ENCODE results near the gene WNT3. TPM values are rescaled to one million over a fixed set of nuclear protein-coding genes. Genes with fewer than 3 reads are reported as not detected.
"Not testable (repeated sequence)": the region's sequence is repeated elsewhere in the genome, so short reads cannot be mapped to it uniquely, and the experiment has no call there.

Gene WNT3
- total RNA-seq, 1 donor from 2014 or later, result 1.0 TPM

DNA sequence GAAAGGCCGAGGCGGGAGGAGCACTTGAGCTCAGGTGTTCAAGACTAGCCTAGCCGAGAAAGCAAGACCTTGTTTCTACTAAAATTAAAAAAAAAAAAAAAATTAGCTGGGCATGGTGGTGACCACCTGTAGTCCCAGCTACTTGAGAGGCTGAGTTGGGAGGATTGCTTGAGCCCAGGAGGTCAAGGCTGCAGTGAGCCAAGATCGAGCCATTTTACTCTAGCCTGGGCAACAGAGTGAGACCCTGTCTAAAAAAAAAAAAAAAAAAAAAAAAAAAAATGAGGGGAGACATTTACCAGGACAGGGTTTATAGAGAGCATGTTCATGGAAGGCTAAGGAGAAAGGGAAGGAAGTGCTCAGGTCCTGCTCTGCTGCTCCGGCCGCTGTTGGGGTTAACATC, 25.5 kb downstream of the WNT3 start:
- DNase-seq (ENCODE audit: missing footprints); ATAC-seq; intact Hi-C loops (cut with DNase I): not testable (repeated sequence)

DNA sequence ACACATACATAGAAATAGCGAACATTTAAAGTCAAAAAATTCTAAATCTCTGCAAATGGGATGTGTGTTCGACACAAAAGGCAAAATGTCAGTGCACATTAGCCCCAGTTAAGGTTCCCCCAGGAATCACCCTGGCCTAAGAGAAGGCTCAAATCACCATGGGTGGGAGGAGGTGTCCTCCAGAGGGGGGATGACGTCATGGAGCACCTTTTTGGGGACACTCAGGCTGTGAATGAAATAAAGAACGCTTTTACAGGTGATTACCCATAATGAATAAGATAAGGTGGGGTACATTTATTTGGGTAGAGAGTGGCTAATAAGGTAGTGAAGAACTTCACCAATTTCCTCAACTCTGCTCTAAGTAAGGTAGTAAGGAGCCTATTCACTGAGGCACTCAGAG, 26.4 kb downstream of the WNT3 start:
- DNase-seq (ENCODE audit: missing footprints) (no peak), ATAC-seq (no peak)
- intact Hi-C loops (cut with DNase I), result no loop called here

DNA sequence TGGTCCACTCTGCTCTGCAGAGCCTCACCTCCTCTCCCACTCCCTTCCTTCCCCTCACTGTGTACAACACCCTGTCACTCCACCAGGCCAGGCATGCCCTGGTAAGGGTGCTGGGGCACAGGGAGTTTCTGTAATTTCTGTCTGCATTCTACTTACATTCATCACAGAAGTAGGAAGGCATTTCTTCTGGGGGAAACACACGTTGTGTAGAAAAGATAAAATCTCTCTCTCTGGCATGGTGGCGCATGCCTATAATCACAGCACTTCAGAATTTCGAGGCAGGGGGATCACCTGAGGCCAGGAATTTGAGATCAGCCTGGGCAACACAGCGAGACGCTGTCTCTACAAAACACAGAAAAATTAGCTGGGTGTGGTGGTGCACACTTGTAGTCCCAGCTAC, 27.0 kb downstream of the WNT3 start:
- ATAC-seq (no peak), DNase-seq (ENCODE audit: missing footprints) (no peak)
- intact Hi-C loops (cut with DNase I), result no loop called here

GRCh38 chr17:46790216-46790615, 28.3 kb downstream of the WNT3 start:
- no peak for ATAC-seq
- intact Hi-C loops (cut with DNase I), result no loop called here

GRCh38 chr17:46789610-46790009, 28.9 kb downstream of the WNT3 start:
- ATAC-seq (no peak), DNase-seq (ENCODE audit: missing footprints) (no peak)
- intact Hi-C loops (cut with DNase I), result no loop called here

More at GRCh38 chr17:46790216-46790615, 28.3 kb downstream of the WNT3 start:
- no peak for DNase-seq (ENCODE audit: missing footprints)

- intact Hi-C loops (cut with DNase I), result no loop called here
- ATAC-seq (no peak), DNase-seq (ENCODE audit: missing footprints) (no peak)
Observed at GRCh38 chr17:46788796-46789195, 29.7 kb downstream of the WNT3 start.

DNA sequence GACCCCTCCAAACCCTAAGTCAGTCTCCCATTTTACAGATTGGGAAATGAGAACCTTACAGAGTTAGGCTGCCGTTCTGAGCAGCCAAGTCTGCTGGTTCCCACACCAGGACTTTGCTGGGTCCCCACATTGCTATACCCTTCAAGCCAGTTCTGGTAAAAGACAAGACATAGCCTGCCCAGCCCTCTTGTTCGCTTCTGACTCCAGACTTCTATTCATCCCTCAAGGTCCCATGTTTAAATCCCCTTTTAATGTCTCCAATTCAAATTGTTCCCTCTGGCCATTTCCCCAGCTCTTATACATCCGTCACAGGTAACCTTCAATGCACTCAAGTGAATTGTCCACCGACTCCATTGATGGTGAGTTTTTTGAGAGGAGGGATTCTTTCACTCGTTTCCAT, 30.2 kb downstream of the WNT3 start:
- ATAC-seq (no peak), DNase-seq (ENCODE audit: missing footprints) (no peak)
- intact Hi-C loops (cut with DNase I), result no loop called here

DNA sequence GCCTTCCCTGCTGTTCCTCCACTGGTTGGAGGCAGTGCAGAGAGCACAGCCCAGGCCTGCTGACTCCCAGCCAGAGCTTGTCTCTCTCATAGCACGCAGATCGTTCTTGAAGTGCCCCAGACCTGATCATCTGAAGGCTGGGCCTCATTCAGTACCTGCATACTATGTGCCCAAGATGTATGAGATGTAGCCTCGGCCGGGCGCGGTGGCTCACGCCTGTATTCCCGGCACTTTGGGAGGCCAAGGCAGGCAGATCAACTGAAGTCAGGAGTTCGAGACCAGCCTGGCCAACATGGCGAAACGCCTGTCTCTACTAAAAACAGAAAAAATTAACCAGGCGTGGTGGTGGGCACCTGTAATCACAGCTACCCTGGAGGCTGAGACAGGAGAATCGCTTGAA, 31.0 kb downstream of the WNT3 start:
- no peak for DNase-seq (ENCODE audit: missing footprints)
- intact Hi-C loops (cut with DNase I), result no loop called here
- no peak for ATAC-seq

GRCh38 chr17:46785696-46786095, 32.8 kb downstream of the WNT3 start:
- no peak for ATAC-seq
- intact Hi-C loops (cut with DNase I), result no loop called here
- no peak for DNase-seq (ENCODE audit: missing footprints)

GRCh38 chr17:46783031-46783593, 35.4 kb downstream of the WNT3 start:
- no peak for DNase-seq (ENCODE audit: missing footprints)
- intact Hi-C loops (cut with DNase I), result no loop called here
- ATAC-seq, result no peak

GRCh38 chr17:46782250-46782953, 36.1 kb downstream of the WNT3 start:
- intact Hi-C loops (cut with DNase I), result no loop called here
- DNase-seq (ENCODE audit: missing footprints) (no peak), ATAC-seq (peak; percentile 42)

GRCh38 chr17:46780003-46780373, 38.5 kb downstream of the WNT3 start:
- intact Hi-C loops (cut with DNase I), result no loop called here
- ATAC-seq (no peak), DNase-seq (ENCODE audit: missing footprints) (no peak)

DNA sequence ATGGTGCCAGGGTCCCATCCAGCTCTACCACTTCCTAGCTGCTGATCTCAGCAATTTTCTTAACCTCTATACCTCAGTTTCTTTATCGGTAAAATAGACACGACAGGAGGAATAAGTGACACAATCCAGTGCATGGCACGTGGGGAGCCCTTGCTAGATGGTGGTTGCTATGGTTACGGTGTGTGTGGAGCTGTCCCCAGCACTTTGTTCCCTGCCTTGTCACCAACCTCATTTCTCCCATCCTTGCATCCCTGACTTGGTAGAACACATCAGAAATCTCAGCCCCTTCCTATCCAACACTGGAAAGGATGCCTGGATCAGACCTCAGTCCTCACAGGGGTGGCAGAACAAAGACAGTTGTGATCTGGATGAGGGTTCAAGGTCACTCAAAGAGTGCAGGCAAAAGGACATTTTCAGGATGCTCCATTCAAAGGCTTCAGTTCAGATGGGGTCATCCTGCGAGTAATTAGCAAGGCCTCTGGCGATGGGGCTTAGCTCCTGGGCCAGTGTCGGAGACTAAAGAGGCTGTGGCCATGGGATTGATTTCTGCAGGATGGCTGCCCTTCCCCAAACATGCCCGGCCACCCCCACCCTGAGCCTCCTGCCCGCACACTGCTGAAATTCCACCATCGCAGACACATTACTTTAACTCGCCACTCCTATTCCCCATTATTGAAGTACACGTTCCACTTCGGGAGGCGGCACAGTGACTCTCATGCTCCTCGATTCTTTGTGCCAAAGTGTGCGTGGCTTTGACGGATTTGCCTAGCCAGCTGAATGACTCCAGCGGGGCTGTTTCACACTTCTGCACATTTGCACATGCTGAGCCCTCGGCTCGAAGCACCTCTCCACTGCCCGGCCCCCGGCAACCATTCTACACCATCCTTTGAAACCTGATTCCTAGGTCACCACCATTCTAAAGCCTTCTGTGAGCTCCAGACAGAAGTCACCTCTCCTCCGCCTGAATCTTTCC, 40.3 kb downstream of the WNT3 start:
- DNase-seq (ENCODE audit: missing footprints), result no peak
- intact Hi-C loops (cut with DNase I), result no loop called here

DNA sequence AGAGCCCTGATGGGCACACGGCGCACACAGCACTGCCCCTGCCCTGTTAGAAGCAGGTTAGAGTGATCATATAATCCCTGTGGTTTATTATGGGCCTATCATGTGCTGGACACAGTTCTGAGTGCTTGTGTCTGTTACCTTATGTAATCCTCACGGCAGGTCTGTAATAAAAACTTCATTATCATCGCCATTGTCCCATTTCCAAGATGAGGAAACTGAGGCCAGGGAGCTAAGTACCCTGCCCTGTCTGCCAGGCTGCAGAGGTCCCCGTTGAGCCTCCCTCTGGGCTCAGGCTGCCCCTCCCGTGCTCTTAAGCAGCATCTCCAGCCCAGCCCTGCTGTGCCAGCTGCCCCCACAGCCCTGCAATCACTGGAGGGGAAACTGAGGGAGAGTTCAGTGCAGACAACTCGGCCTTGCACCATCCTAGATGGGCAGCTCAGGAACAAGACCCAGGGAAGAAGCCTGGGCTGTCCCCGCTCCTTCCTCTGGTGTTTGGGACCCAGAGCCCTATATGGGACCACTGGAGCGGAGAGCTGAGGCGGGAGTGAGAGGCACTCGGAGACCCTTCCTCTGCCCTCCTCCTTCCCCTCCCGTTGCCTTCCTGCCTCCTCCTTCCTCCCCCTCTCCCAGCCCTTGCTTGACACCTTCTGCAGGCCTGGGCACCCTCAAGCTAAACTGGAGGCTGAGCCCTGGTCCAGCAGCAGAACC, 42.0 kb downstream of the WNT3 start:
- DNase-seq (ENCODE audit: missing footprints), result no peak
- intact Hi-C loops (cut with DNase I), result no loop called here

More for the DNA sequence above, 40.3 kb downstream of the WNT3 start:
- no peak for ATAC-seq

GRCh38 chr17:46774108-46774737, 44.3 kb downstream of the WNT3 start:
- ATAC-seq (no peak), DNase-seq (ENCODE audit: missing footprints) (no peak)
- intact Hi-C loops (cut with DNase I), result no loop called here

More for the DNA sequence above, 42.0 kb downstream of the WNT3 start:
- no peak for ATAC-seq

DNA sequence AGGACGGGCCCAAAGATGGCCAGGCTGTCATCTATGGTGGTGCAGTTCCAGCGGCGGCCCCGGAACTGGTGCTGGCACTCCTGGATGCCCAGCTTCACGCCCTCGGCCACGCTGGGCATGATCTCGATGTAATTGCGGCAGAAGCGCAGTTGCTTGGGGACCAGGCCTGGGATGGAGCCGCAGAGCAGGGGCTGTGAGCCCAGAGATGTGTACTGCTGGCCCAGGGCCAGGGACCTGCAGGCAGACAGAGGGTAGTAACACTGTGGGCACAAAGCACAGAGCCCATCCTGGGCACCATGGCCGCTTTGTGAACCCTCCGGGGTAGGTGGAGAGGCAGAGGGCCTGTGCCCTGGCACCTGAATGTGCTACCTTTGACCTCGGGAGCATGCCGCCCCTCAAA, 44.8 kb downstream of the WNT3 start:
- DNase-seq (ENCODE audit: missing footprints) (no peak), ATAC-seq (no peak)
- intact Hi-C loops (cut with DNase I), result no loop called here

GRCh38 chr17:46773221-46773605, 45.3 kb downstream of the WNT3 start:
- intact Hi-C loops (cut with DNase I), result no loop called here
- ATAC-seq, result no peak
- DNase-seq (ENCODE audit: missing footprints), result no peak

GRCh38 chr17:46772475-46773220, 45.8 kb downstream of the WNT3 start:
- DNase-seq (ENCODE audit: missing footprints) (no peak), ATAC-seq (no peak)
- intact Hi-C loops (cut with DNase I), result no loop called here
